ENCODE results near the gene HARBI1. TPM values are rescaled to one million over a fixed set of nuclear protein-coding genes. Genes with fewer than 3 reads are reported as not detected.

The HARBI1 gene
- total RNA-seq, 1 experiment from 2014 or later: 4.4 TPM

DNA sequence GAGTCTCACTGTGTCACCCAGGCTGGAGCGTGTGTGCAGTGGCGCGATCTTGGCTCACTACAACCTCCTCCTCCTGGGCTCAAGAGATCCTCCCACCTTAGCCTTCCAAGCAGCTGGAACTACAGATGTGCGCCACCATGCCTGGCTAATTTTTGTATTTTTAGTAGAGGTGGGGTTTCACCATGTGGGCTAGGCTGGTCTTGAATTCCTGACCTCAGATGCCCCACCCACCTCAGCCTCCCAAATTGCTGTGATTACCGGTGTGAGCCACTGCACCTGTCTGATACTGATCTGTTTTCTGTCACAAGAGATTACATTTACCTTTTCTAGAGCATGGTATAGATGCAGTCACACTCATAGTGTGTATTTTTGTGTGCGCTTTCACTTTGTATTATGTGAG, 11.9 kb upstream of the HARBI1 start:
- peak overlapping the region; percentile 65; the same call in 1 of the 2 replicates for H3K27ac Mint-ChIP-seq

DNA sequence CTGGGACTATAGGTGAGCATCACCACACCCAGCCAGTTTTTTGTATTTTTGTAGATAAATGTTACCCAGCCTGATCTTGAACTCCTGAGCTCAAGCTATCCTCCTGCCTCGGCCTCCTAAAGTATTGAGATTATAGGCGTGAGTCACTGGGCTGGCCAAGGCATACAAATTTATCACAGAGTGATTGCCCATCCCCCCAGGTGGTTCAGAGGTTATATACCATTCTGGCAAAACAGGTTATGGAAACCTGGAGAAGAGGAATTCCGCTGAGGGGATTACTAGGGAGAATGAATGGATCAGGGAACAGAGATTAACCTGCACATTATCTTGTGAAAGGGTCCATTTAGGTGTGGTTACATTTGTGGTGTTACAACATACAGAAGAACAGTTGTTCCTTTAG, 8.4 kb upstream of the HARBI1 start:
- ATAC-seq (no peak), DNase-seq (ENCODE audit: low spot score) (no peak)
- H3K4me3 Mint-ChIP-seq: no peak overlapping the region
- no peaks in the 10 kb centered on the region for H3K4me1 Mint-ChIP-seq
- peak overlapping the region; percentile 52 for H3K27ac Mint-ChIP-seq
- POLR2A ChIA-PET: no interaction called here
- CTCF ChIA-PET: no interaction called here
- no peaks in the 10 kb centered on the region for H3K9me3 Mint-ChIP-seq
- no peaks in the 10 kb centered on the region for H3K27me3 Mint-ChIP-seq (ENCODE audit: low read depth)
- H3K36me3 Mint-ChIP-seq: peaks cover 29% of the 10 kb centered on the region
- TF ChIP-seq, protein P1, sequence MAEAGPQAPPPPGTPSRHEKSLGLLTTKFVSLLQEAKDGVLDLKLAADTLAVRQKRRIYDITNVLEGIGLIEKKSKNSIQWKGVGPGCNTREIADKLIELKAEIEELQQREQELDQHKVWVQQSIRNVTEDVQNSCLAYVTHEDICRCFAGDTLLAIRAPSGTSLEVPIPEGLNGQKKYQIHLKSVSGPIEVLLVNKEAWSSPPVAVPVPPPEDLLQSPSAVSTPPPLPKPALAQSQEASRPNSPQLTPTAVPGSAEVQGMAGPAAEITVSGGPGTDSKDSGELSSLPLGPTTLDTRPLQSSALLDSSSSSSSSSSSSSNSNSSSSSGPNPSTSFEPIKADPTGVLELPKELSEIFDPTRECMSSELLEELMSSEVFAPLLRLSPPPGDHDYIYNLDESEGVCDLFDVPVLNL (CRISPR knock-in tag; IDR thresholded peaks at IDR 0.05; ENCODE audit: borderline replicate concordance, low read depth): no peak
- TF ChIP-seq ZNF121 (CRISPR knock-in tag; IDR thresholded peaks at IDR 0.05): no peak

More for the DNA sequence above, 11.9 kb upstream of the HARBI1 start:
- H3K9me3 Mint-ChIP-seq: no peaks in the 10 kb centered on the region
- CTCF ChIA-PET: no interaction called here
- H3K27me3 Mint-ChIP-seq (ENCODE audit: low read depth): no peaks in the 10 kb centered on the region
- DNase-seq (ENCODE audit: low spot score) (no peak), ATAC-seq (no peak)
- no peak overlapping the region for H3K4me3 Mint-ChIP-seq
- H3K36me3 Mint-ChIP-seq: peaks cover 25% of the 10 kb centered on the region
- POLR2A ChIA-PET: no interaction called here
- no peaks in the 10 kb centered on the region for H3K4me1 Mint-ChIP-seq
- TF ChIP-seq, protein P2, sequence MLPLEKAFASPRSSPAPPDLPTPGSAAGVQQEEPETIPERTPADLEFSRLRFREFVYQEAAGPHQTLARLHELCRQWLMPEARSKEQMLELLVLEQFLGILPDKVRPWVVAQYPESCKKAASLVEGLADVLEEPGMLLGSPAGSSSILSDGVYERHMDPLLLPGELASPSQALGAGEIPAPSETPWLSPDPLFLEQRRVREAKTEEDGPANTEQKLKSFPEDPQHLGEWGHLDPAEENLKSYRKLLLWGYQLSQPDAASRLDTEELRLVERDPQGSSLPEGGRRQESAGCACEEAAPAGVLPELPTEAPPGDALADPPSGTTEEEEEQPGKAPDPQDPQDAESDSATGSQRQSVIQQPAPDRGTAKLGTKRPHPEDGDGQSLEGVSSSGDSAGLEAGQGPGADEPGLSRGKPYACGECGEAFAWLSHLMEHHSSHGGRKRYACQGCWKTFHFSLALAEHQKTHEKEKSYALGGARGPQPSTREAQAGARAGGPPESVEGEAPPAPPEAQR (CRISPR knock-in tag; IDR thresholded peaks at IDR 0.05): no peak
- TF ChIP-seq ZNF671 (CRISPR knock-in tag; IDR thresholded peaks at IDR 0.05) (no peak), NR3C1 (CRISPR knock-in tag; conservative IDR thresholded peaks at IDR 0.05; ENCODE audit: low read depth) (no peak), ZNF121 (CRISPR knock-in tag; IDR thresholded peaks at IDR 0.05) (no peak), CREM (CRISPR knock-in tag; IDR thresholded peaks at IDR 0.05) (no peak), GABPB1 (CRISPR knock-in tag; IDR thresholded peaks at IDR 0.05) (no peak), FOXP1 (CRISPR knock-in tag; IDR thresholded peaks at IDR 0.05; ENCODE audit: borderline replicate concordance) (no peak), ELF4 (CRISPR knock-in tag; IDR thresholded peaks at IDR 0.05; ENCODE audit: low read depth) (no peak), SMAD4 (CRISPR knock-in tag; IDR thresholded peaks at IDR 0.05) (no peak)
- TF ChIP-seq, protein P3, sequence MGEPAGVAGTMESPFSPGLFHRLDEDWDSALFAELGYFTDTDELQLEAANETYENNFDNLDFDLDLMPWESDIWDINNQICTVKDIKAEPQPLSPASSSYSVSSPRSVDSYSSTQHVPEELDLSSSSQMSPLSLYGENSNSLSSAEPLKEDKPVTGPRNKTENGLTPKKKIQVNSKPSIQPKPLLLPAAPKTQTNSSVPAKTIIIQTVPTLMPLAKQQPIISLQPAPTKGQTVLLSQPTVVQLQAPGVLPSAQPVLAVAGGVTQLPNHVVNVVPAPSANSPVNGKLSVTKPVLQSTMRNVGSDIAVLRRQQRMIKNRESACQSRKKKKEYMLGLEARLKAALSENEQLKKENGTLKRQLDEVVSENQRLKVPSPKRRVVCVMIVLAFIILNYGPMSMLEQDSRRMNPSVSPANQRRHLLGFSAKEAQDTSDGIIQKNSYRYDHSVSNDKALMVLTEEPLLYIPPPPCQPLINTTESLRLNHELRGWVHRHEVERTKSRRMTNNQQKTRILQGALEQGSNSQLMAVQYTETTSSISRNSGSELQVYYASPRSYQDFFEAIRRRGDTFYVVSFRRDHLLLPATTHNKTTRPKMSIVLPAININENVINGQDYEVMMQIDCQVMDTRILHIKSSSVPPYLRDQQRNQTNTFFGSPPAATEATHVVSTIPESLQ (CRISPR knock-in tag; IDR thresholded peaks at IDR 0.05): no peak
- TF ChIP-seq, protein P4, sequence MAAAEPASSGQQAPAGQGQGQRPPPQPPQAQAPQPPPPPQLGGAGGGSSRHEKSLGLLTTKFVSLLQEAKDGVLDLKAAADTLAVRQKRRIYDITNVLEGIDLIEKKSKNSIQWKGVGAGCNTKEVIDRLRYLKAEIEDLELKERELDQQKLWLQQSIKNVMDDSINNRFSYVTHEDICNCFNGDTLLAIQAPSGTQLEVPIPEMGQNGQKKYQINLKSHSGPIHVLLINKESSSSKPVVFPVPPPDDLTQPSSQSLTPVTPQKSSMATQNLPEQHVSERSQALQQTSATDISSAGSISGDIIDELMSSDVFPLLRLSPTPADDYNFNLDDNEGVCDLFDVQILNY (CRISPR knock-in tag; IDR thresholded peaks at IDR 0.05): no peak
- TF ChIP-seq, protein P5, sequence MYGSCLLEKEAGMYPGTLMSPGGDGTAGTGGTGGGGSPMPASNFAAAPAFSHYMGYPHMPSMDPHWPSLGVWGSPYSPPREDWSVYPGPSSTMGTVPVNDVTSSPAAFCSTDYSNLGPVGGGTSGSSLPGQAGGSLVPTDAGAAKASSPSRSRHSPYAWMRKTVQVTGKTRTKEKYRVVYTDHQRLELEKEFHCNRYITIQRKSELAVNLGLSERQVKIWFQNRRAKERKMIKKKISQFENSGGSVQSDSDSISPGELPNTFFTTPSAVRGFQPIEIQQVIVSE (CRISPR knock-in tag; IDR thresholded peaks at IDR 0.05; ENCODE audit: borderline replicate concordance): no peak

DNA sequence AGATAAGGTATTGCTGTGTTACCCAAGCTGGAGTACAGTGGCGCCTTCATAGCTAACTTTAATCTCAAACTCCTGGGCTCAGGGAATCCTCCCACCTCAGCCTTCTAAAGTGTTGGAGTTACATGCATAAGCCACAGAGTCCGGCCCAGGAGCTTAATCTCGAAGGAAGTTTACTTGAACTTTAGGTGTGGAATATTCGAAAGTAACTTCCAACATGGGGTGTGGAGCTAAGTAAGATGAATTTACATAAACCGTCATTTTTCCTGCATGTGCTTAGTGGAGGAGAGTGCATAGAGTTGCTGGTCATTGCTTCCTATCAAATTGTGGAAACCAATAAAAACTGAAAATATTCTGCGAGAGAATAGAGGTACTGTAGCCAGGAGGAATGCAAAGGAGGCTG, 1.8 kb upstream of the HARBI1 start:
- ChIA-PET CTCF (interaction anchor here (0.6 to 2.3 kb wide), 8 partner anchors 81 to 1279 kb away, joined by 3 to 10 read pairs (median 3); partner anchors contain the start of gene ARHGAP1), POLR2A (no interaction called here)
- ATAC-seq: no peak
- TF ChIP-seq TEAD1 (CRISPR knock-in tag; IDR thresholded peaks at IDR 0.05) (no peak), SMAD4 (CRISPR knock-in tag; IDR thresholded peaks at IDR 0.05) (no peak)
- Mint-ChIP-seq H3K27ac (peak overlapping the region; percentile 89), H3K4me3 (peak overlapping the region; percentile 93), H3K27me3 (ENCODE audit: low read depth) (no peaks in the 10 kb centered on the region), H3K4me1 (peaks cover 23% of the 10 kb centered on the region), H3K9me3 (no peaks in the 10 kb centered on the region), H3K36me3 (peaks cover 15% of the 10 kb centered on the region)
- DNase-seq (ENCODE audit: low spot score): no peak
